GM06990 (cell line): ENCODE measurements around the gene ACOX1.

Experiments
- DNase-seq: peaks from one replicate; pipeline ENCODE4 v3.0.0-alpha.2; 2011; ENCODE audit not compliant: insufficient read length; ENCODE audit errors: extremely low read depth
- H3K27me3 ChIP-seq: replicated peaks from 2 replicates; pipeline ENCODE4 v1.6.0; 2011; ENCODE audit warnings: low read length; ENCODE audit not compliant: control insufficient read depth, insufficient read depth
- H3K36me3 ChIP-seq: 2 replicates; pipeline ENCODE4 v1.5.1; 2011; ENCODE audit warnings: low read length; ENCODE audit not compliant: control insufficient read depth, insufficient read depth
- H3K4me3 ChIP-seq: replicated peaks from 2 replicates; pipeline ENCODE4 v1.5.1; 2011; ENCODE audit warnings: low read depth, mild to moderate bottlenecking, control low read depth, low read length
- CTCF ChIP-seq: IDR thresholded peaks from 2 replicates; pipeline ENCODE4 v1.5.1; 2011; ENCODE audit warnings: low read length, control low read depth, mild to moderate bottlenecking, inconsistent platforms; ENCODE audit not compliant: insufficient read depth, poor library complexity, severe bottlenecking

Gene ACOX1

GRCh38 chr17:76002100-76002499, 23.1 kb upstream of the ACOX1 start:
- Histone ChIP-seq H3K36me3 (peaks cover 9% of the 10 kb centered on the region), H3K27me3 (no peaks in the 10 kb centered on the region), H3K4me3 (no peak overlapping the region)
- DNase-seq, result no peak
- TF ChIP-seq CTCF, result no peak

GRCh38 chr17:76000755-76001521, 22.0 kb upstream of the ACOX1 start, which contains the start of gene CDK3:
TSS of gene CDK3 (plus strand) at chr17:76000855. CDS start at chr17:76001426, 571 bp downstream.
- DNase-seq, result no peak
- H3K36me3 ChIP-seq, result peaks cover 9% of the 10 kb centered on the region
- H3K4me3 ChIP-seq, result no peak within 1 kb of the TSS
- no peaks in the 10 kb centered on the region for H3K27me3 ChIP-seq
- no peak for TF ChIP-seq CTCF

GRCh38 chr17:76000016-76000754, 21.2 kb upstream of the ACOX1 start:
- Histone ChIP-seq H3K36me3 (peaks cover 9% of the 10 kb centered on the region), H3K4me3 (no peak overlapping the region), H3K27me3 (no peaks in the 10 kb centered on the region)
- peak; percentile 61 for DNase-seq
- peak; percentile 95 for TF ChIP-seq CTCF

- Histone ChIP-seq H3K4me3 (no peak overlapping the region), H3K27me3 (no peaks in the 10 kb centered on the region), H3K36me3 (peaks cover 6% of the 10 kb centered on the region)
- no peak for TF ChIP-seq CTCF
- no peak for DNase-seq
These were observed 19.4 kb upstream of the ACOX1 start for GRCh38 chr17:75998327-75998795.

- no peak for TF ChIP-seq CTCF
- Histone ChIP-seq H3K4me3 (peak overlapping the region; percentile 13; the same call in 1 of the 2 replicates), H3K27me3 (no peaks in the 10 kb centered on the region), H3K36me3 (peaks cover 5% of the 10 kb centered on the region)
- peak; percentile 57 for DNase-seq
These were observed 18.0 kb upstream of the ACOX1 start for GRCh38 chr17:75996665-75997590.
